HEK293 (cell line): ENCODE results near the gene FOXN1.
"Not testable (repeated sequence)": the region's sequence is repeated elsewhere in the genome, so short reads cannot be mapped to it uniquely, and the experiment has no call there.

Source experiments
- CTCF ChIA-PET: fragments of 350-600 bp; formaldehyde crosslinking; extraction: SDS; loops from one replicate; lab custom pipeline; 2021; ENCODE audit warnings: antibody characterized with exemption; lab: Yijun Ruan, JAX
- POLR2A ChIA-PET: fragments of 300-600 bp; formaldehyde crosslinking; extraction: SDS; loops from one replicate; lab custom pipeline; 2020; ENCODE audit warnings: antibody characterized with exemption, inconsistent platforms; lab: Yijun Ruan, JAX
- H3K27ac ChIP-seq: fragments of 200-500 bp; sonication (Bioruptor generic); 2 replicates; pipeline ENCODE4 v1.5.1; 2014; ENCODE audit warnings: low read depth, low read length, control low read depth, inconsistent platforms; ENCODE audit errors: extremely low read depth
- H3K36me3 ChIP-seq, 2 experiments: fragments of 200-500 bp in 1 of 2; sonication (Bioruptor generic) in 1 of 2; 1 replicate in 1 of 2; 2 replicates in 1 of 2; pipeline ENCODE4 v1.5.1; 2014 to 2017; ENCODE audit warnings: inconsistent platforms in 2 of 2, low read length in 2 of 2; ENCODE audit not compliant: control insufficient read depth in 2 of 2, insufficient read depth in 1 of 2
- H3K4me1 ChIP-seq: fragments of 200-500 bp; sonication (Bioruptor generic); 2 replicates; pipeline ENCODE4 v1.5.1; 2014; ENCODE audit warnings: mild to moderate bottlenecking, low read length, inconsistent platforms; ENCODE audit not compliant: control insufficient read depth, insufficient read depth
- H3K4me3 ChIP-seq: 2 replicates; pipeline ENCODE4 v1.5.1; 2011; ENCODE audit warnings: low read depth, mild to moderate bottlenecking, control low read depth, low read length, moderate library complexity
- H3K9me3 ChIP-seq: fragments of 200-500 bp; sonication (Bioruptor generic); 2 replicates; pipeline ENCODE4 v1.5.1; 2014; ENCODE audit warnings: low read depth, low read length, inconsistent platforms; ENCODE audit not compliant: control insufficient read depth, insufficient read depth
- HOXA7 ChIP-seq: sonication (generic); formaldehyde crosslinking; IDR thresholded peaks from 2 replicates; pipeline ENCODE4 v1.8.1; 2022; ENCODE audit warnings: missing genetic modification reagents, borderline replicate concordance
- OSR2 ChIP-seq: fragments of 450-650 bp; formaldehyde crosslinking; IDR thresholded peaks from 2 replicates; pipeline ENCODE4 v1.5.1; 2016; ENCODE audit warnings: missing biosample characterization, missing genetic modification characterization
- SCRT1 ChIP-seq: fragments of 450-650 bp; formaldehyde crosslinking; IDR thresholded peaks from 2 replicates; pipeline ENCODE4 v1.5.1; 2016; ENCODE audit warnings: missing biosample characterization, missing genetic modification characterization, borderline replicate concordance
- YY1 ChIP-seq: fragments of 450-650 bp; formaldehyde crosslinking; IDR thresholded peaks from 2 replicates; pipeline ENCODE4 v1.5.1; 2018; ENCODE audit warnings: missing biosample characterization, missing genetic modification characterization
- ZNF132 ChIP-seq: fragments of 450-650 bp; formaldehyde crosslinking; IDR thresholded peaks from 2 replicates; pipeline ENCODE4 v1.5.1; 2017; ENCODE audit warnings: missing biosample characterization, missing genetic modification characterization, borderline replicate concordance
- ZNF155 ChIP-seq: fragments of 450-650 bp; formaldehyde crosslinking; IDR thresholded peaks from 2 replicates; pipeline ENCODE4 v1.5.1; 2016; ENCODE audit warnings: missing biosample characterization, missing genetic modification characterization
- ZNF16 ChIP-seq: fragments of 450-650 bp; formaldehyde crosslinking; IDR thresholded peaks from 2 replicates; pipeline ENCODE4 v1.5.1; 2016; ENCODE audit warnings: low read depth, missing biosample characterization, missing genetic modification characterization
- ZNF202 ChIP-seq: fragments of 450-650 bp; formaldehyde crosslinking; IDR thresholded peaks from 2 replicates; pipeline ENCODE4 v1.5.1; 2016; ENCODE audit warnings: missing biosample characterization, missing genetic modification characterization, borderline replicate concordance
- ZNF426 ChIP-seq: fragments of 450-650 bp; formaldehyde crosslinking; IDR thresholded peaks from 2 replicates; pipeline ENCODE4 v1.5.1; 2017; ENCODE audit warnings: missing biosample characterization, missing genetic modification characterization, mild to moderate bottlenecking, inconsistent platforms, moderate library complexity
- ZNF664 ChIP-seq: fragments of 450-650 bp; formaldehyde crosslinking; IDR thresholded peaks from 2 replicates; pipeline ENCODE4 v1.5.1; 2016; ENCODE audit warnings: missing biosample characterization, missing genetic modification characterization
- TF ChIP-seq, protein P1 (sequence below): fragments of 450-650 bp; formaldehyde crosslinking; conservative IDR thresholded peaks from 2 replicates; pipeline ENCODE4 v1.5.1; 2016; ENCODE audit warnings: low read depth, missing biosample characterization, missing genetic modification characterization
- TF ChIP-seq, protein P2 (sequence below): fragments of 450-650 bp; formaldehyde crosslinking; IDR thresholded peaks from 2 replicates; pipeline ENCODE4 v1.5.1; 2016; ENCODE audit warnings: missing biosample characterization, missing genetic modification characterization

FOXN1 gene, protein sequence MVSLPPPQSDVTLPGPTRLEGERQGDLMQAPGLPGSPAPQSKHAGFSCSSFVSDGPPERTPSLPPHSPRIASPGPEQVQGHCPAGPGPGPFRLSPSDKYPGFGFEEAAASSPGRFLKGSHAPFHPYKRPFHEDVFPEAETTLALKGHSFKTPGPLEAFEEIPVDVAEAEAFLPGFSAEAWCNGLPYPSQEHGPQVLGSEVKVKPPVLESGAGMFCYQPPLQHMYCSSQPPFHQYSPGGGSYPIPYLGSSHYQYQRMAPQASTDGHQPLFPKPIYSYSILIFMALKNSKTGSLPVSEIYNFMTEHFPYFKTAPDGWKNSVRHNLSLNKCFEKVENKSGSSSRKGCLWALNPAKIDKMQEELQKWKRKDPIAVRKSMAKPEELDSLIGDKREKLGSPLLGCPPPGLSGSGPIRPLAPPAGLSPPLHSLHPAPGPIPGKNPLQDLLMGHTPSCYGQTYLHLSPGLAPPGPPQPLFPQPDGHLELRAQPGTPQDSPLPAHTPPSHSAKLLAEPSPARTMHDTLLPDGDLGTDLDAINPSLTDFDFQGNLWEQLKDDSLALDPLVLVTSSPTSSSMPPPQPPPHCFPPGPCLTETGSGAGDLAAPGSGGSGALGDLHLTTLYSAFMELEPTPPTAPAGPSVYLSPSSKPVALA

DNA sequence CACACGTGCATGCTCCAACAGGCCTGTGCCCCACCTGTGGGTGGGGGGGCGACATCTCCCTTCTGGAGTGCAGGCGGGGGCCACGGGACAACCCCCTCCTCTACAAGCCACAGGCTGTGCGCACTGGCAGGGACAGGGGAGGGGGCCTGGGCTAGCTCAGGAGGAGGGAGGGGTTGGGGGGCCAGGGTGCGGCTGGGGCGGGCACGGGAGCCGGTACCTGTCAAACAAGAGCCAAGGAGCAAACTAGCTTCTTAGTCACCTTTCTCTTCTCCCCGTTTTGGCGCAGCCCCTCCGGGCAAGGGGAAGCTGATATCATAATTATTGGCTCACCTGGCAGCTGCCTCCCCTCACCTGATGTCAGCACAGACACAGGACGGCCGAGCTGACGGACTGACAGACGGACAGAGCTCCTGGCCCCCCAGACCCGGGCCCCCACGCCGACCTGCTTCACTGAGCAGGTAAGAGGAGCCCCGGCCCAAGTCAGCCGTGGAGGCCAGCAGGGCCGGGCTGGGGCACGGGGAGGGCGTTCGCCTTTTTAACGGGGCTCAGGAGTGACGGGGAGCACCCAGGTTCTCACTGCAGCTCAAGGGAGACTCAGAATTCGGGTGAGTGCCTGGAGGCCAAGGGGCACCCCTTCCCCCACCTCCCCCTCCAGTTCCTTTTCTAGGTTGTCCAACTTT lies at the start of gene FOXN1:
TSS of gene FOXN1 (plus strand) at position 363 of the 680 bp plus-strand sequence. CDS start 17,622 bp downstream, outside the sequence.
- H3K4me1 ChIP-seq, result no peaks in the 10 kb centered on the region
- no peak within 1 kb of the TSS for H3K27ac ChIP-seq
- H3K9me3 ChIP-seq, result no peaks in the 10 kb centered on the region
- ChIA-PET POLR2A (no interaction called here), CTCF (interaction anchor here (0.7 to 2.4 kb wide), 3 partner anchors 11 to 41 kb away, joined by 3 to 8 read pairs (median 5); no protein-coding TSS in a partner anchor)
- H3K4me3 ChIP-seq, result no peak within 1 kb of the TSS
- TF ChIP-seq OSR2 (no peak), ZNF664 (tag by site-specific recombination) (no peak), ZNF426 (tag by site-specific recombination) (no peak), SCRT1 (no peak), HOXA7 (CRISPR knock-in tag) (no peak), ZNF202 (no peak)
- H3K36me3 ChIP-seq, result no peaks in the 10 kb centered on the region

DNA sequence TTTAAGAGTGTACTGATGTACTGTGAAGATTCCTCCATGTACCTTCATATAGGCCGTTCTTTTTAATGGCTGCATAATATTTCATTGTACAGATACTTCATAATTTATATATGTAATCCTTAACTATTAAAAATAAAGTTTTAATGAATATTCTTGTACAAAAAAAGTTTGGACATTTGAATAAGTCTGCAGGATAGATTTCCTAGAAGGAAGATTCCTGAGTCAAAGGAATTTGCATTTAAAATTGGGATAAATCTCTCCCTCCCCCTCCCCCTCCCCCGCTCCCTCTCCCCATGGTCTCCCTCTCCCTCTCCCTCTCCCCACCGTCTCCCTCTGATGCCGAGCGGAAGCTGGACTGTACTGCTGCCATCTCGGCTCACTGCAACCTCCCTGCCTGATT lies 48.3 kb upstream of the FOXN1 start:
- ChIA-PET POLR2A (no interaction called here), CTCF (no interaction called here)
- H3K27ac ChIP-seq, result no peak overlapping the region
- no peaks in the 10 kb centered on the region for H3K9me3 ChIP-seq
- no peaks in the 10 kb centered on the region for H3K36me3 ChIP-seq
- no peak overlapping the region for H3K4me3 ChIP-seq
- H3K4me1 ChIP-seq, result no peaks in the 10 kb centered on the region
- TF ChIP-seq ZNF16 (tag by site-specific recombination) (no peak), YY1 (tag by site-specific recombination) (no peak), ZNF155 (tag by site-specific recombination) (no peak)
- TF ChIP-seq, all 188 proteins: peak for 0

DNA sequence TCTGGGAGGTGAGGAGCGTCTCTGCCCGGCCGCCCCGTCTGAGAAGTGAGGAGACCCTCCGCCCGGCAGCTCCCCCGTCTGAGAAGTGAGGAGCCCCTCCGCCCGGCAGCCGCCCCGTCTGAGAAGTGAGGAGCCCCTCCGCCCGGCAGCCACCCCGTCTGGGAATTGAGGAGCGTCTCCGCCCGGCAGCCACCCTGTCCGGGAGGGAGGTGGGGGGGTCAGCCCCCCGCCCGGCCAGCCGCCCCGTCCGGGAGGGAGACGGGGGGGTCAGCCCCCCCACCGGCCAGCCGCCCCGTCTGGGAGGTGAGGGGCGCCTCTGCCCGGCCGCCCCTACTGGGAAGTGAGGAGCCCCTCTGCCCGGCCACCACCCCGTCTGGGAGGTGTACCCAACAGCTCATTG lies 47.3 kb upstream of the FOXN1 start:
- H3K36me3 ChIP-seq, POLR2A ChIA-PET, H3K4me3 ChIP-seq, H3K4me1 ChIP-seq, CTCF ChIA-PET, H3K27ac ChIP-seq, H3K9me3 ChIP-seq: not testable (repeated sequence)

DNA sequence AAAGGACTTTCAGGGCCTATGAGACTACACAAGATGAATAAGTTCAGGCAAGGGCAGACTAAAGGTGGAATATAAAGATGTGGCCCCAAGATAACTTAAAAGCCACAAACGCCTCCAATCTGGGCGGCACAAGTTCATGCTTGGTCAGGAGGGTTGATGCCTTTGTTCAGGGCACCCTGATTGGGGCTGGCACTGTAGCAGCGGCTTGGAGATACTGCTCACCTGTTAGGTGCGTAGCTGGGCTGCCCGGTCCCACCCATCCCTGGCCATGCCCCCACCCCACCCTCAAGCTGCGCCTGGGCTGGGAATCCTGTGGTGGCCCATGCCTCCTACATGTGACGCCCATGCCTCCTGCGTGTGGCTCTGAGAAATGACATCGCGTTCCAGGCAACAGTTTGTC lies 45.2 kb upstream of the FOXN1 start:
- TF ChIP-seq, protein P1, sequence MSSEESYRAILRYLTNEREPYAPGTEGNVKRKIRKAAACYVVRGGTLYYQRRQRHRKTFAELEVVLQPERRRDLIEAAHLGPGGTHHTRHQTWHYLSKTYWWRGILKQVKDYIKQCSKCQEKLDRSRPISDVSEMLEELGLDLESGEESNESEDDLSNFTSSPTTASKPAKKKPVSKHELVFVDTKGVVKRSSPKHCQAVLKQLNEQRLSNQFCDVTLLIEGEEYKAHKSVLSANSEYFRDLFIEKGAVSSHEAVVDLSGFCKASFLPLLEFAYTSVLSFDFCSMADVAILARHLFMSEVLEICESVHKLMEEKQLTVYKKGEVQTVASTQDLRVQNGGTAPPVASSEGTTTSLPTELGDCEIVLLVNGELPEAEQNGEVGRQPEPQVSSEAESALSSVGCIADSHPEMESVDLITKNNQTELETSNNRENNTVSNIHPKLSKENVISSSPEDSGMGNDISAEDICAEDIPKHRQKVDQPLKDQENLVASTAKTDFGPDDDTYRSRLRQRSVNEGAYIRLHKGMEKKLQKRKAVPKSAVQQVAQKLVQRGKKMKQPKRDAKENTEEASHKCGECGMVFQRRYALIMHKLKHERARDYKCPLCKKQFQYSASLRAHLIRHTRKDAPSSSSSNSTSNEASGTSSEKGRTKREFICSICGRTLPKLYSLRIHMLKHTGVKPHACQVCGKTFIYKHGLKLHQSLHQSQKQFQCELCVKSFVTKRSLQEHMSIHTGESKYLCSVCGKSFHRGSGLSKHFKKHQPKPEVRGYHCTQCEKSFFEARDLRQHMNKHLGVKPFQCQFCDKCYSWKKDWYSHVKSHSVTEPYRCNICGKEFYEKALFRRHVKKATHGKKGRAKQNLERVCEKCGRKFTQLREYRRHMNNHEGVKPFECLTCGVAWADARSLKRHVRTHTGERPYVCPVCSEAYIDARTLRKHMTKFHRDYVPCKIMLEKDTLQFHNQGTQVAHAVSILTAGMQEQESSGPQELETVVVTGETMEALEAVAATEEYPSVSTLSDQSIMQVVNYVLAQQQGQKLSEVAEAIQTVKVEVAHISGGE (tag by site-specific recombination), result no peak
- TF ChIP-seq, protein P2, sequence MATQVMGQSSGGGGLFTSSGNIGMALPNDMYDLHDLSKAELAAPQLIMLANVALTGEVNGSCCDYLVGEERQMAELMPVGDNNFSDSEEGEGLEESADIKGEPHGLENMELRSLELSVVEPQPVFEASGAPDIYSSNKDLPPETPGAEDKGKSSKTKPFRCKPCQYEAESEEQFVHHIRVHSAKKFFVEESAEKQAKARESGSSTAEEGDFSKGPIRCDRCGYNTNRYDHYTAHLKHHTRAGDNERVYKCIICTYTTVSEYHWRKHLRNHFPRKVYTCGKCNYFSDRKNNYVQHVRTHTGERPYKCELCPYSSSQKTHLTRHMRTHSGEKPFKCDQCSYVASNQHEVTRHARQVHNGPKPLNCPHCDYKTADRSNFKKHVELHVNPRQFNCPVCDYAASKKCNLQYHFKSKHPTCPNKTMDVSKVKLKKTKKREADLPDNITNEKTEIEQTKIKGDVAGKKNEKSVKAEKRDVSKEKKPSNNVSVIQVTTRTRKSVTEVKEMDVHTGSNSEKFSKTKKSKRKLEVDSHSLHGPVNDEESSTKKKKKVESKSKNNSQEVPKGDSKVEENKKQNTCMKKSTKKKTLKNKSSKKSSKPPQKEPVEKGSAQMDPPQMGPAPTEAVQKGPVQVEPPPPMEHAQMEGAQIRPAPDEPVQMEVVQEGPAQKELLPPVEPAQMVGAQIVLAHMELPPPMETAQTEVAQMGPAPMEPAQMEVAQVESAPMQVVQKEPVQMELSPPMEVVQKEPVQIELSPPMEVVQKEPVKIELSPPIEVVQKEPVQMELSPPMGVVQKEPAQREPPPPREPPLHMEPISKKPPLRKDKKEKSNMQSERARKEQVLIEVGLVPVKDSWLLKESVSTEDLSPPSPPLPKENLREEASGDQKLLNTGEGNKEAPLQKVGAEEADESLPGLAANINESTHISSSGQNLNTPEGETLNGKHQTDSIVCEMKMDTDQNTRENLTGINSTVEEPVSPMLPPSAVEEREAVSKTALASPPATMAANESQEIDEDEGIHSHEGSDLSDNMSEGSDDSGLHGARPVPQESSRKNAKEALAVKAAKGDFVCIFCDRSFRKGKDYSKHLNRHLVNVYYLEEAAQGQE (tag by site-specific recombination), result no peak
- no peak for TF ChIP-seq ZNF132 (tag by site-specific recombination)
- POLR2A ChIA-PET, result no interaction called here
- Histone ChIP-seq H3K36me3 (no peaks in the 10 kb centered on the region), H3K4me1 (no peaks in the 10 kb centered on the region), H3K4me3 (no peak overlapping the region), H3K9me3 (no peaks in the 10 kb centered on the region), H3K27ac (no peak overlapping the region)
- CTCF ChIA-PET, result interaction anchor here (0.7 to 1.0 kb wide), 2 partner anchors 44 to 79 kb away, joined by 3 to 4 read pairs; no protein-coding TSS in a partner anchor
